NCI-H2227 treated with DMSO at 0.1 percent for 48 hours (cell line): ENCODE data around the gene SHROOM1.
"Not testable (repeated sequence)": the region's sequence is repeated elsewhere in the genome, so short reads cannot be mapped to it uniquely, and the experiment has no call there.

Experiments used
- DNase-seq: peaks from one replicate; lab custom pipeline; 2025; lab: John Stamatoyannopoulos, UW

Gene SHROOM1

GRCh38 chr5:132830436-132831094 lies at the start of gene SHROOM1:
TSS of gene SHROOM1 (minus strand) at chr5:132830647. CDS start at chr5:132826140, 4,507 bp downstream.
- DNase-seq = no peak

GRCh38 chr5:132877938-132878337 lies 47.5 kb upstream of the SHROOM1 start:
- no peak for DNase-seq

DNA sequence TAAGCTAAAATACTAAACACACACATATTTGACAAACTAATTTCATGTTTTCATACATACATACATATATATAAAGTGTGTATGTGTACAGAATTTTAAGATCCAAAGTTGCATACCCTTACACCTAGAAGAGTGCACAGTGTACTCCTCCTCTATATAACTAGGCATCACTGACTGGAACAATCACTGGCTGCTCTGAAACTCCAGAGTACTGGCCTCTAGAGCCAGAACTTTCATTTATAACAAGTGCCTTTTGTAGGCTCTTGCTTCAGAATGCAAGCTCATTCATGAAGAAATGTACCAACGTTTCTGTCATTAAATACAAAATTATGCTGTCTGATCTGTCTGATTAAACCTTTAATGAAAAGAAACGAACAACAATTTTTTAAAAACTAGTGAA lies 47.0 kb upstream of the SHROOM1 start:
- no peak for DNase-seq

DNA sequence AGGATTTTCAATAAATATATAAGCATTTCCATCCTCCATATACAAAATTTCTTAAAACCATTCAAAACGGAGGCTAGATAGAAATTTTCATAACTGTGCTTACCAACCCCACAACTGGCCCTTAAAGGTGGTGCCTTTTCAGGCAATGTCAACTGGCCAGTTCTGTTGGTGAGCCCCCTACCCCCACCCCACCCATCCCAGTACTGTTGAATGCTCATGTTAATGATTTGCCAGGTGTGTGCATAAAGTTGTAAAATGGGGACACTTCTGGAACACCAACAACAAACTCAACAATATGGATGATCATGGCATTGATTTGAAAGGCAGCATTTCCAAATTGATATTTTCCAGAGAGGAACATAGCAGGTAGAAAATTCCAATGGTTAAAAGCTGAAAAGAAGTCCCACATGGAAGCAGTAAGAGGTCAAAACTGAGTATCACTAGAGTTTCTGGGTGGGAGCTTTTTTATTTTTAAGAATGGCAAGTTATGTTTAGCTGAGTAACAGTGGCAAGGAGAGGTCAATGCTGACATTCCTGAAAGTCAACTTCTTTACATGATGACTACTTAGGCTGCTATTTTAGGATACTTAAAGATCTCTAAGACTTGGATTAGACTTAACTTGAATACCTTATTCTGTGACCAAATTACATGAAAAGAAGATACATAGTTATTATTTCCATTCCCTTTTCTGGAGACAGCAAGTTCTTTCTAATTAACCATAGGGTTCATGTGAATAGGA lies 45.7 kb upstream of the SHROOM1 start:
- no peak for DNase-seq

GRCh38 chr5:132873930-132874271 lies 43.5 kb upstream of the SHROOM1 start:
- no peak for DNase-seq

DNA sequence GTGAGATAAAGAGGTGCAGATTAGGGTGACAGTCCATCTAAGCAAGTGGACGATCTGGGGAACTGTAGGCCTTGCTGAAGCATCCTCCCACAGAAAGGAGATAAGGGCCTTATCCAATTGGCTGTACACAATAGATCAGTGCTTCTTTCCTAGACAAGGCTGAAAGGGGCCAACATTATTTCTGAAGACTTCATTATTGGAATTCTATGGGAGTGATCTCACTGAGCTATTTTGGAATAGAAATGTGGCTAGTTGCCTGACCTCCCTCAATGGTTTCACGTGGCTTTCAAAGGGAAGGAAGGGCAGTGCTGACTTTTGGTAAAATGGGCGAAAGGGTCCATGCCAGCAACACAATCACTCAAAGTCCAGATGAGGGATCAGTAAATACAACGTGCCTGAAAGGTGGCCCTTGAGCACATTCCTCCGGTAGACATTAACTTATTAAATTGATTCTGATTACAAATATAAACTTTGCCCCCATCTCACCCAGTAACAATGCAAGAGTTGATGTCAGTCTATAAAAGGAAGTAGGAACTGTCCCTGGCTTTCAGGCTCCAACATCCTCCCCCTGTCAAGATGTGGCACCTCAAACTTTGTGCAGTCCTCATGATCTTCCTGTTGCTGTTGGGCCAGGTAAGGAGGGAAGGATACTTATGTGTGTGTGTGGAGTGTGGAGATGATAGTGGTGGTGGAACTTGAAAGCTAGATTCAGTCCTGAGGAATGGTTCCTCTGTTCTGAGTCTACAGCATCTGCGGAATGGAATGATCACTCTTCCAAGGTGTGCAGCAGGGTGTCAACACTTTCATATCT lies 42.9 kb upstream of the SHROOM1 start, which contains the start of gene LEAP2:
LEAP2 (plus strand) TSS at position 550 of the 811 bp plus-strand sequence; CDS start at position 577, 27 bp downstream.
- DNase-seq = no peak

GRCh38 chr5:132872788-132873118 lies 42.3 kb upstream of the SHROOM1 start:
- no peak for DNase-seq

- no peak for DNase-seq
Observed at GRCh38 chr5:132871459-132872284, 41.2 kb upstream of the SHROOM1 start.

DNA sequence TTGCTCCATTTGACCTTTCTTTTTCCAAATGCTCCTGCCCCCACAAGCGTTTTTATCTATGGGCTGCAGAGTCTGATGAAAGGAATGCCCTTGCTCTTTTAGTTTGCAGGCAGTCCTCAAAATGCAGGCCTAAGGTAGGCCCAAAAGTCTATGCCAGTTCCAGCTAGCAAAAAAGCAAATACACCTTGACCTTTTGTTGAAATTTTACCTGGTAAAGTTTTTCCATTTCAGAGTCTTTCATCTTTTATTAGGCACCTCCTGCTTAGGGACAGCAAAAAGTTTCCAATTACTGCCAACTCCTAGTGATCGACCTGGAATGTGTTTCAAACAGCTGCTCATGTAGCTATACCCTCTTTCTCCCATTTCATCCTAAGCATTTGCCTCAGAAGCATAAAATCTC lies 40.4 kb upstream of the SHROOM1 start:
- no peak for DNase-seq

- DNase-seq = no peak
Observed at GRCh38 chr5:132868754-132869153, 38.3 kb upstream of the SHROOM1 start.

- no peak for DNase-seq
Observed at GRCh38 chr5:132867046-132867451, 36.6 kb upstream of the SHROOM1 start.

DNA sequence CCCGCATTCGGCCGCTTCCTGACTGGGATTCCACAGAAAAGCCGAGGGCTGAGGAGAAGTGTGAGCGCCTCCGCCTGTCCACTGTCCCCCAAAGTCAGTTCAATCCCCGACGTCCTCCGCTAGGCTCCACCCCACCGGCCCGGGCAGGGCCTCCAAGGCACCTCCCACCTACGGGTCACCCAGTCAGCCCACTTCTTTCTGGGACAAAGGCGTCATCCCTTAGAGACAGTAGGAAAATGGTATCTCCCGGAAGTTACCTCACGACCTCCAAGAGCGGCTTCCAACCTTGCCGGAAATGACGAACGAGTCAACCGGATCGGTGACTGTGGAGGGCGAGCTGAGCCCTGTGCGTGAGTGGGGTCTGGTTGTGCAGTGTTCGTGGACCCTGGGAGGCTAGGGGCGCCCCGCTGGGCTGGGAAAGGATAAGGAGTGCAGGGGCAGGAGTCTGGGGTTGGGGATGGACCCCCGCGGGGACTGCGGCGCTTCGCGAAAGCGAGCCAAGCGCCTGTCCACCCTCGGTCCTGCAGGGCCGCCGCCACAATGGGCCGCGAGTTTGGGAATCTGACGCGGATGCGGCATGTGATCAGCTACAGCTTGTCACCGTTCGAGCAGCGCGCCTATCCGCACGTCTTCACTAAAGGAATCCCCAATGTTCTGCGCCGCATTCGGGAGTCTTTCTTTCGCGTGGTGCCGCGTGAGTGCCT lies 36.0 kb upstream of the SHROOM1 start, which contains the start of the genes GDF9 and UQCRQ:
GDF9 (minus strand) TSS at position 128 of the 704 bp plus-strand sequence. CDS start 1,936 bp downstream, outside the sequence.
UQCRQ (plus strand) TSS at position 301 of the 704 bp plus-strand sequence; CDS start at position 541, 240 bp downstream.
- DNase-seq = peak; percentile 94

- DNase-seq = no peak
Observed at GRCh38 chr5:132865668-132866341, 35.4 kb upstream of the SHROOM1 start.

GRCh38 chr5:132860742-132861141 lies 30.3 kb upstream of the SHROOM1 start:
- DNase-seq = no peak

- no peak for DNase-seq
Observed at GRCh38 chr5:132859889-132860437, 29.5 kb upstream of the SHROOM1 start.

DNA sequence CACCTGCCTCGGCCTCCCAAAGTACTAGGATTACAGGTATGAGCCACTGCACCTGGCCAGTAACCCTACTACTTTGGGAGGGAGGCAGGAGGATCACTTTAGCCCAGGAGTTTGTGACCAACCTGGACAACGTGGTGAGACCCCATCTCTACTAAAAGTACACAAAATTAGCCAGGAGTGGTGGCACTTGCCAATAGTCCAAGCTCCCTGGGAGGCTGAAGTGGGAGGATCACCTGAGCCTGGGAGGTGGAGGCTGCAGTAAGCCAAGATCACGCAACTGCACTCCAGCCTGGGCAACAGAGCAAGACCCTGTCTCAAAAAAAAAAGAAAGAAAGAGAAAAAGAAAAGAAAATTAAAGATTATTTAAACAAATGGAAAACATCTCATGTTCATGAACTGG lies 25.6 kb upstream of the SHROOM1 start:
- DNase-seq = no peak

DNA sequence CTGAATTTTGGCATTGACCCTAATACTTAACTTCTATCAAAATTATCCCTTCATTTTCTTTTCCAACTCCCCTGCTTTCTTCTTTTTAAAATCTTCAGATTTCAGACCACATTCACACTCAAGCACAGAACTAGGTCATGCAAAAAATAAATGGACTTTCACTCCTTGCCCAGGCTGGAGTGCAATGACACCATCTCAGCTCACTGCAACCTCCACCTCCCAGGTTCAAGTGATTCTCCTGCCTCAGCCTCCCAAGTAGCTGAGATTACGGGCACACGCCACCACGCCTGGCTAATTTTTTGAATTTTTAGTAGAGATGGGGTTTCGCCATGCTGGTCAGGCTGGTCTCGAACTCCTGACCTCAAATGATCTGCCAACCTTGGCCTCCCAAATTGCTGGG lies 24.5 kb upstream of the SHROOM1 start:
- not testable (repeated sequence) for DNase-seq

DNA sequence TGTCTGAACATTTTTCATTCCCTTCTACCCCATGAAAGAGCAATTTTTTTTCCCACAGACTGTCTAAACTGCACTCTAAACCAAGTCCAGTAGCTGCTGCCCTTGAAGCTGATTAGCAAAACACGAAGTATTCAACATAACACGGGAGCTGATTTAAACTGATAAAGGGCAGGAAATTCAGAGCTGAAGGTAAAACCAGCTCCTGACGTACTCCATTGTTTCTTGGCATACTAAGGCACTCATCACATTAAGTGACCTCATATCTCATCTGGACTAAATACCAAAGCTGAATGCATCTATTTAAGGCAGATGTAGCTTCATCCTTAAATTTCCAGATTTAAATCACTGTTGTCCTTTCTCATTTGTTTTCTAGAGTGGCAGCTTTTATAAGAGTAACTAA lies 23.9 kb upstream of the SHROOM1 start:
- no peak for DNase-seq

DNA sequence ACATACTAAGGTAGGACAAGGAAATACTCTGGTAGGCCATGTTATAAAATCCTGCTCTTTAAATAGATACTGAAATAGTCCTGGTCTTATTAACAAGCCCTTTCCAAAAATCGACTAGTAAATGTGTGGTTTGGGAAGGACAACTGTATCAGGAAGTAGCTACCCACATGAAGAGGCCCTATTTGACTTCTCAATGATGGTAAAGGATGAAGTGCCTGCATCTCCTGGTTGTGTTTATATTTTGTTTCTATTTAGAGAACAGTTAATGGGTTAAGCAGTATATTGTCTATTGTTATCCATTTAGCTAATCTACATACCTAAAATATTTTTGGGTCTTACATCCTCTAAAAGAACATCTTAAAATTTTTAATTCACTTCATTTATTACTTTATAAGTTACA lies 23.3 kb upstream of the SHROOM1 start:
- DNase-seq = no peak

- no peak for DNase-seq
Observed at GRCh38 chr5:132853323-132853722, 22.9 kb upstream of the SHROOM1 start.
